ENCODE data around the gene USP47.

Gene USP47

DNA sequence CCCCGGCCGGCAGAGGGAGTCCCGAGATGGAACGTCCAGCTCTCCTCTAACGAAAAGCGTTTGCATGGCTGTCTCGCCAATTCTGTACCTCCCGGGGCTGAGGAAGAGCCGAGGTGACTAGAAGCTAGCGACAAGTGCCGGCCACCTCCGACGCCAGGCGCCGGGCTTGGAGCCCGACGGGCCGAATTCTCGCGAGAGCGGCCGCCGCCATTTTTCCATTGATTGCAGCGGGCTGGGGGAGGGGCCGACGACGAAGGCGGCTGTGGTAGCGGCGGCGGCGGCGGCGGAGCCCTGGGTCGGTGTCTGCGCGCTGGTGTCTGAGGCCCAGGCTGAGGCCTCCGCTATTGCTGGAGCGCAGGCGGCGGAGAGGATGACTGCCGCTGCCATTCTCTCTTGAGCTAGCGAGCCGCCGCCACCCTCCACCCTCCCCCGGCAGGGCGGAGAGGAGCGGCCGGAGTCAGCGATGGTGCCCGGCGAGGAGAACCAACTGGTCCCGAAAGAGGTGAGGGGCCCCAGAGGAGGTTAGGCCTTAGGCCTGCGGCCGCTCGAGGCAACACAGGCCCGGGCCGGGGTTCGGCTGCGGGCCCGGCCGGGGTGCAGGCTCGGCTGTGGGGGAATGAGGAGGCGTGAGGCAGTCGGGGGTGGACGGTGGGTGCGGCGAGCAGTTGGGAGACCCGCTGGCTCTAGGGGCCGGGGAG lies at the start of gene USP47:
TSS of gene USP47 (plus strand) at position 250 of the 698 bp plus-strand sequence. CDS start at position 464, 214 bp downstream.
- peak; percentile 85 for DNase-seq (ENCODE audit: low spot score)

GRCh38 chr11:11793073-11793472 lies 48.7 kb upstream of the USP47 start:
- no peak for DNase-seq (ENCODE audit: low spot score)

- DNase-seq (ENCODE audit: low spot score) = peak; percentile 39
Observed at GRCh38 chr11:11798586-11799438, 43.0 kb upstream of the USP47 start.

- no peak for DNase-seq (ENCODE audit: low spot score)
Observed at GRCh38 chr11:11805228-11805627, 36.5 kb upstream of the USP47 start.

DNA sequence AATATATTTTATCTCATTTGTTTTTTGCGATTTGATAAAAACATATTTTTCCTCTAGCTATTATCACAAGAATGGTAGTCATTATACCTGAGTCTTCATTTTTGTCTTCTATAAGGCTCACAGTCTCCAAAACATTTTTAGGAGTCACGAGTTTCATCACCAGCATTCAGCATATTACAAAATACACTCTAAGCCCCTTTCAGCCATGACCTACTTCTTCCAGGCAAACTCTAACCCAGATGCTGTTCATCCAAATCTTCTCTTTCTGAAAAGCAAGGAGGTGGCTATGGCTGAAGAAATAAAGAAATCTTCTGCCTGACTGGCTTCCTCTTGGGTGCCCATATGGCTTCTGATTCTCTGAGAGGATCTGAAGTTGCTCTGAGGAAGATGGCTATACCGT lies 35.7 kb upstream of the USP47 start:
- no peak for DNase-seq (ENCODE audit: low spot score)

GRCh38 chr11:11806586-11806985 lies 35.2 kb upstream of the USP47 start:
- DNase-seq (ENCODE audit: low spot score) = no peak

- no peak for DNase-seq (ENCODE audit: low spot score)
Observed at GRCh38 chr11:11807811-11808782, 33.7 kb upstream of the USP47 start.

- DNase-seq (ENCODE audit: low spot score) = no peak
Observed at GRCh38 chr11:11808992-11809615, 32.7 kb upstream of the USP47 start.

GRCh38 chr11:11810764-11811726 lies 30.7 kb upstream of the USP47 start:
- DNase-seq (ENCODE audit: low spot score) = no peak

- no peak for DNase-seq (ENCODE audit: low spot score)
Observed at GRCh38 chr11:11813288-11813962, 28.3 kb upstream of the USP47 start.

DNA sequence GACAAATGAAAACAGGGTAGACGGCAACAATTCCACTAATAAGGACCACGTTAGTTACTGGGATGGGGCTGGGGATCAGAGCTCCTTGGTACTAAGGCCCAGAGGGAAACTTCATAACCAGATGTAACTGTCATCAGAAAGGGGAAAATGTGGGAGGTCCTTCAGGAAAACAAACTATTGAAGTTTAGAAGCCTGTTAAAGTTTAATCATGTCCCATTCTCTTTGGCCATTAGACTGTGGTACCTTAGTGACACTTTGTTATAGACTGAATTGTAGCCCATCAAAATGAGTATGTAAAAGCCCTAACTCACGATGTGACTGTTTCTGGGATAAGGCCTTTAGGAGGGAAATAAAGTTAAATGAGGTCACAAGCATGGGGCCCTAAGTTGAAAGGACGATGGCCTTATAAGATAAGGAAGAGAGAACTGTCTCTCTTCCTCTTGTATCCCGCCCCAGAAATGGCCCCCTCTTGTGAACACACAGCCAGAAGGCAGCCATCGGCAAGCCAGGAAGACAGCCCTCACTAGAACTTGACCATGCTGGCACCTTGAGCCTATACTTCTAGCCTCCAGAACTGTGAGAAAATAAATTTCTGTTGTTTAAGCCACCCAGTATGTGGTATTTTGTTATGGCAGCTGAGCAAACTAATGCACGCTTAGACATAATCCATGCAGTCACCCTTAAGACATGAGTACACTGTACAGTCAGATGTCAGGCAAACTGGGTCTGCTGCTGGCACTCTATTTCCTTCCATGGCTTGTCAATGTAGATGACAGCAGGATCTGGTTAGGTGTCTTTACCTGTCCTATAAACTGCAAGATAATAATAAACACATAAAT lies 26.9 kb upstream of the USP47 start:
- no peak for DNase-seq (ENCODE audit: low spot score)

DNA sequence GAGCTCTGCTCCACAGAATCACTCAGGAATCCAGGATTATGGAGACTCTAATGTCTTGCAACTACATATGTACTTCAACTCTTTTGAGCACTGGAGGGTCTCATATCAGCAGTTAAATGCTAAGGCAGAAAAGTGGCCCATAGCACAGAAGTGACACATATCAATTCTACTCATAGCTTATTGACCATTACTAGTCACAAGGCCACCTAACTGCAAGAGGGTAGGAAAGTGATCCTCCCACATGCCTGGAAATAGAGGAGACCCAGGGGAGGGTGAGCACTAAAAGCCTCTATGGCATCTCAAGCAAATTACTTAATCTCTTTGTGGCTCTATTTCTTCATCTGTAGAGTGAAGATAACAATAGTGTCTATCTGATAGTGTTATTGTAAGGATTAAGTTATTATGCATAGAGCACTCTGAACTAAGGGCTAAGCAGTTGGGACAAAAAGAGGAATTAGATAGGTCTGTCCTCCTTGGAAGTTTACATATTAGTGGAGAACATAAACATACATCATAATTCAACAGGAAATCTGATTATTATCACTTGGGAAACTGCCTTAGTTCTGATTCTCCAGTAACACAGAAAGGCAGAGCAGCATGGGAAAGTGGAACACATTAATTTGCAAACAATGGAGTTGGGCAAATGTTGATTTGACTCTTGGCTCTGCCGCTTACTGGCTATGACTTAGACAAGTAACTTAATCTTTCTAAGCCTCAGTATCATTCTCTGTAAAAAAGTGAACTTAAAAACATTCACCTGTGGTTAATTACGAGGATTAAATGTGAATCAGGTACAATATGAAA lies 25.1 kb upstream of the USP47 start:
- DNase-seq (ENCODE audit: low spot score) = no peak

DNA sequence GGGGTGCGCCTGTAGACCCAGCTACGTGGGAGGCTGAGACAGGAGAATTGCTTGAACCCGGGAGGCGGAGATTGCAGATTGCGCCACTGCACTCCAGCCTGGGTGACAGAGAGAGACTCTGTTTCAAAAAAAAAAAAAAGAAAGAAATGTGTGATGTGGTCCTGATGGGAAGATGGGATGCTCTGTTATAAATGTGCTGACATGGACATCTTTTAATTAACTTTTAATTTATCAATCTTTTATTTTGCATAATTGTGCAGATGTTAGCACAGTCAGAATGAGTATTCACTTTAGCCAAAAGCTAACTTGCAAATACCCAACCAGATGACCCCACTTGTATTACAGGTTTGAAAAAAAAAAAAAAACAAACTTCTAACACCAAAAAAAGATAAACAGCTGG lies 23.8 kb upstream of the USP47 start:
- no peak for DNase-seq (ENCODE audit: low spot score)

- no peak for DNase-seq (ENCODE audit: low spot score)
Observed at GRCh38 chr11:11818529-11819121, 23.1 kb upstream of the USP47 start.

GRCh38 chr11:11821899-11822298 lies 19.9 kb upstream of the USP47 start:
- DNase-seq (ENCODE audit: low spot score) = no peak

DNA sequence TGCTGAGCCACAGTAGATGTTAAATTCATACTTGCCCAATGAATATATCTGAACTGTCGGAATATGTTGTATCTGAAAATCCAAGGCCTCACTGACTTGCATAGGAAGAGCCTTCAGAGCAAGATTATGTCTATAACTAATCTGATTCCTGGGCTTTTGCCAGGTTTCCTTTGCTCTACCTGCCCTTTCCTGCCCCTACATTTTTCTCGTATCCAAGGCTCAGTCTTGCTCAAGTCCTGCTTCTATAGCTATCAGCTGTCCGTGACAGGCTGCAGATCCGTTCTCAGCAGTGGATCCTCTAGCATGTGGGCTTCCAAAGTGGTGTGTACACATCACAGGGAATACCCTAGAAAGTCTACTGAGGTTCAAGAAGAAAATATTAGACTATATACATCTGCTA lies 18.8 kb upstream of the USP47 start:
- DNase-seq (ENCODE audit: low spot score) = no peak

- DNase-seq (ENCODE audit: low spot score) = no peak
Observed at GRCh38 chr11:11826260-11826659, 15.5 kb upstream of the USP47 start.

DNA sequence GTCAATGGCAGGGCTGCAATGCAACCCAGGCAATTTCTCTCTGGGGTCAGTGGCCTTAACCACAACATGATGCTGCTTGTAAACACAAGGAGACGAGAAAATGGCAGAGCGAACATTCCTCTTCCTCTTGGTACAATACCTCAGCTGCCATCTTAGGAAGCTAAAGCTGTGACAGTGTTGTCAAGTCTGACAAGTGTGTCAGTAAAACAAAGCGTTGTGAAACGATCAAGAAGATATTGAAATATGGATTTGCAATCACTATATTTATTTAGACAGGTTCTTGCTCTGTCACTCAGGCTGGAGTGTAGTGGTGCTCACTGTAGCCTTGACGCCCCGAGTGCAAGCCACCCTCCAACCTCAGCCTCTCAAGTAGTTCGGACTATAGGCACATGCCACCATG lies 14.5 kb upstream of the USP47 start:
- DNase-seq (ENCODE audit: low spot score) = no peak

All from germinal center (tissue), 1 donor.